Body of pancreas (tissue), 4 donors: ENCODE results near the gene IKBKE.

Source experiments
- CTCF ChIP-seq, 7 experiments: fragments of 450-650 bp in 4 of 7; fragments of 200-600 bp in 3 of 7; sonication (generic) in 3 of 7; IDR thresholded peaks; one replicate each; pipeline ENCODE4 v1.5.1; 2016 to 2019; ENCODE audit warnings: antibody characterized with exemption in 7 of 7
- POLR2A ChIP-seq, 3 donors: fragments of 450-650 bp; IDR thresholded peaks; one replicate each; pipeline ENCODE4 v1.6.1; 2016; ENCODE audit warnings: antibody characterized with exemption in 3 of 3, mild to moderate bottlenecking in 2 of 3

GRCh38 chr1:206467915-206468314 is 2.4 kb upstream of the IKBKE start:
- TF ChIP-seq CTCF (IDR thresholded peaks at IDR 0.05) (no peak), POLR2A (IDR thresholded peaks at IDR 0.05) (no peak)
